ENCODE results near the gene MACF1.
"Not testable (repeated sequence)": the region's sequence is repeated elsewhere in the genome, so short reads cannot be mapped to it uniquely, and the experiment has no call there.

MACF1 gene

DNA sequence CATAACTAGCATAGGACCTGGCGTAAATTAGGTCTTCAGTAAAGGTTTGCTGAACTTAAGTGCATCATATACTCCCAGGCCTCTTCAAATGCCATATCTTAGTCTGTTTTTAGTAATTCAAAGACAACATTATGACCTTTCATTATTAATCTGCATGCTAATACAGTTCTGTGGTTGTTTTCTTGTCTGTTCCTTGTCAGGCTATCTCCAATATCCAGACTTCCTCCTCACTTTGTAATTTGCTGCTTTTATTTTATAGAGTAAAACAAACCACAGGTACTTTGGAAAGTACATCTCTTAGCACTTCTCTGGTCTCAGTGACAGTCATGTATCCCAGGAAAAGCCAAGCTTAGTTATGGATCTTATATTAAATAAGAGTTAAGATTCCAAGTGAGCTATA is 221.9 kb downstream of the MACF1 start:
- no peak for DNase-seq

DNA sequence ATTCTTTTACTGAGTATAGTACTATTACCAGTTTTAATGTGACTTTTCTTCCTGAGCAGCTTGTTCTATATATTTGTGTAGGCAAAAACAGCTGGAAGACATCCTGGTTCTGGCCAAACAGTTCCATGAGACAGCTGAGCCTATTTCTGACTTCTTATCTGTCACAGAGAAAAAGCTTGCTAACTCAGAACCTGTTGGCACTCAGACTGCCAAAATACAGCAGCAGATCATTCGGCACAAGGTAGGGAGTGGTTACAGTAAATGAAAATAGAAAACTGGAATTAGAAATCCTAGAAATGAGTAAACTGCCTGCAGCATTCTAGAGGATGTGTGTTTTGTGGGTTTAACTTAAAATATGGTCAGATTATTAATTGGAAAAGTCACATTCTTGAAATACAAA is 222.9 kb downstream of the MACF1 start:
- DNase-seq: no peak

DNA sequence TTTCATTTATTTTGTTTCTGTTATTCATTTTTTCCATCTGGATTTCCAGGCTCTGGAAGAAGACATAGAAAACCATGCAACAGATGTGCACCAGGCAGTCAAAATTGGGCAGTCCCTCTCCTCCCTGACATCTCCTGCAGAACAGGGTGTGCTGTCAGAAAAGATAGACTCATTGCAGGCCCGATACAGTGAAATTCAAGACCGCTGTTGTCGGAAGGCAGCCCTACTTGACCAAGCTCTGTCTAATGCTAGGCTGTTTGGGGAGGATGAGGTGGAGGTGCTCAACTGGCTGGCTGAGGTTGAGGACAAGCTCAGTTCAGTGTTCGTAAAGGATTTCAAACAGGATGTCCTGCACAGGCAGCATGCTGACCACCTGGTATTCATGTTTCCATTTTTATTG is 223.4 kb downstream of the MACF1 start:
- DNase-seq: no peak

DNA sequence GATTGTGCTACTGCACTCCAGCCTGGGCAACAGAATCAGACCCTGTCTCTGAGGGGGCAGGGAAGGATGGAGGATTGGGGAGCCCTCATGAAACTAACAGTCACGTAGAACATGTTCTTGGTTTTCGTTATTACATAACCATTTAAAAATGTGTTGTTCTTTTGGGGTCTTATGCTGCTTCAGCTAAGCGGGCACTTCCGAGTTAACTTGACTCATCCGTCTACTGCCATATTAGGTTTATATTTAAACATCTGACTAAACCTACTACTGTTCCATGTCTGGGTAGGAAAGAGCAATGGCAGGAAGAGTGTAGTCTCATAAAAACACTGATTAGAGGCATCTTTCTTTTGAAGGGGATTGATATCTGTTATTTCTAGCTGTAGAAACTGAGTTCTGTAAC is 227.4 kb downstream of the MACF1 start:
- no peak for DNase-seq

DNA sequence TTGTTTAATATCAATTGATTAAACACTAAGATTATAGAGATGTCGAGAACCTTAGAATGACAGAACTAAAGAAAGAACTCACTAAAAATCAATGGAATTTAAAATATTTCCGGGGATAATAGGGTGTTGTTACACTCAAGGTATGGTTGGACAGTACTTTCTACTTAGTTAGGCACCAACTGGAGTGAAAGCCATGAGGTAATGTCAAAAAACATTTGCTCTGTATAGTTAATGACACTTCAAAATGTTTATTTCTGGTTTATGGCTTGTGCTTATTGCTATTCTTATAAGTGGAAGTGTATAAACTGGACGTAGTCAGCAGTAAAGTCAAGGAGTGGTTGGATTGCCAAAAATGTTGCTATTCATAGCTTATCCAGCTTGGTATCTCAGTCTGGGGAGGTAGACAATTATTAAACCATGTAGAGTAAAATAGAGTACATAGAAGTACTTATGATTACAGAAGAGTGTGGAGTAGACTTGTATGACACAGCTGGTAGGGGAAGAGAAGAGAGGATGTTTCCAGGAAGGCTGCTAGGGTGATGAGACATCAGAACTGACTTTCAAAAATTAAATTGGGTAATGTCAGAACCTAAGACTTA is 230.4 kb downstream of the MACF1 start:
- no peak for DNase-seq

DNA sequence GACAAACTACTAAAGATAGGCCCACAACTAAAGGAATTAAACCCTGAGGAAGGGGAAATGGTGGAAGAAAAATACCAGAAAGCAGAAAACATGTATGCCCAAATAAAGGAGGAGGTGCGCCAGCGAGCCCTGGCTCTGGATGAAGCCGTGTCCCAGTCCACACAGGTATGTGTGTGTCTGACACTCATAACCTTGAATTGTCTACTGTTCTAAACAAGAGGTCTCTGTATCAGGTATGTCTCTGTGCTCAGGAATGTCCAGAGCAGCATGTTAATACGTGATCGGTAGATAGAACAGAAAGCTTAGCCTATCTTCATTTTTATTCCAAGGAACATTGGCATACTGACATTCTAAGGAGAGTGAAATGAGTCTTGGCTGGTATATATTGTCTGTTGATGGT is 231.1 kb downstream of the MACF1 start:
- DNase-seq: no peak

DNA sequence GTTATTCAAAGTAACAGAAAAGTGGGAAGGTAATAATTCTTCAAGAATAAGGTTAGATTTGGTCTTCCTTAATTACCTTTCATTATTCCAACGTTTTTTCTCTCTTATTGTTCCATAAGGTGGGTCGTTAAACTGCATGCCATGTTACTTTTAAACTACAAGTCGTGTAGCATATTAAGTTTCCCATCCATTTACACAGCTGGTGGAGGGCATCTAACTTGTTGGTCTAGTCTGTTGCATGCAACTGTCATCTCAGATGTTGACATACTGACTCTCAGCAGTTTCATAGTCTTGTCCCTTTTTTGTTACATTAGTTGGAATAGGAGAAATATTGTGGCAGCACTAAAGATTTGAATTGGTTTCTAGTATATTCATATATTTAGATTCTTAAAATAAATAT is 232.3 kb downstream of the MACF1 start:
- no peak for DNase-seq

DNA sequence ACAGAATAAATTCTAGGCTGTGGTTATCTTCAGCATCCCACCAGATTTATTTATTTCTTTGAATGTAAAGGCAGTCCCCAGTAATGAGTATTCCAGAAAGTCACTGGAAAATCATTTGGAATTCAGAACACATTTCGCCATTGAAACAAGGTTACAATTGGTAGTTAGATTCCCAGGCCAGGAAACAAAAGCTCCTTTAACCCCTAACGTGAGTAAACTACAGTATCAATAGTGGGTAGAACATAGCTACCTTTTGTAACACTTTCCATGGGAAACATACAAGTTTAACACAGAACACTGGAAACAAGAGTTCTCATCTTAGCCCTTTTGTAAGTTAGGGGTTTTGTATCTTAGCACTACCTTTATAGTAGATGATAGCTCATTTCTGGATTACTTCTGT is 233.5 kb downstream of the MACF1 start:
- no peak for DNase-seq

DNA sequence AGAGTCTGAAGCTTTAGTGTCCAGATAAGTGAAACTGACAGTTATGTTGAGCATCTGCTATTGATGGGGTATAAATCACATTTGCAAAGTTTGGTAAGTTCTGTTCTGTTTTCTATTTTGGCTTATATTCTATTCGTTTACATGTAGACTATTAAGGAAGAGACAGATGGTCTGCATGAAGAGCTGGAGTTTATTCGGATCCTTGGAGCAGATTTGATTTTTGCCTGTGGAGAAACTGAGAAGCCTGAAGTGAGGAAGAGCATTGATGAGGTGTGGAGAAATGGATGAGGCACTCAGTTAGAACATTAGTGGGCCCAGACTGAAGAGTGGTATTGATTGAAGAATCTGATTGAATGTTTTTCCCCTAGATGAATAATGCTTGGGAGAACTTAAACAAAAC is 236.4 kb downstream of the MACF1 start:
- DNase-seq: no peak

DNA sequence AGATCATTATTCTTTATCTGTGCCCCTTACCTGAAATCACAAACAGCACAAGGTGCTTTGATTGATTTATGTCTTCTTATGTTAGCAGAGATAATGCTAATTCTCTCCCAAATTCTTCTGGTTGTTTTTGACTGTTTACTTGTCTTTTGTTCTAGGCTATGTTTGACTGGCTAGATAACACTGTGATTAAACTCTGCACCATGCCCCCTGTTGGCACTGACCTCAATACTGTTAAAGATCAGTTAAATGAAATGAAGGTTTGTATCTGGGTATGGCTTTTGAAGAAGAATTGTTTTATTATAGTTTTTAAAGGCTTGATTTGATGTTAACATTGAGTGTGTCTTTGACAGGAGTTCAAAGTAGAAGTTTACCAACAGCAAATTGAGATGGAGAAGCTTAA is 237.3 kb downstream of the MACF1 start:
- no peak for DNase-seq

DNA sequence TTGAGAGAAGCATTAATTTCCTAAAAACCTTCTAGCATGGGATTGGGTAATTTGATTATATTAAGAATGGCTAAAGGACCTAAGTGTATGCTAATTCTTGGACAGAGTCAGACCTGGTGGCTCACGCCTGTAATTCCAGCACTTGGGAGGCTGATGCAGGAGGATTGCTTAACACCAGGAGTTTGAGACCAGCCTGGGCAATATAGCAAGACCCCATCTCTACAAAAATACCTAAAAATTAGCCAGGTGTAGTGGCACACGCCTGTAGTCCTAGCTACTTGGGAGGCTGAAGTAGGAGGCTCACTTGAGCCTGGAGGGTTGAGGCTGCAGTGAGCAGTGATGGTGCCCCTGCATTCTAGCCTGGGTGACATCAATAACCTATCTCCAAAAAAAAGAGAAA is 241.1 kb downstream of the MACF1 start:
- DNase-seq: no peak

DNA sequence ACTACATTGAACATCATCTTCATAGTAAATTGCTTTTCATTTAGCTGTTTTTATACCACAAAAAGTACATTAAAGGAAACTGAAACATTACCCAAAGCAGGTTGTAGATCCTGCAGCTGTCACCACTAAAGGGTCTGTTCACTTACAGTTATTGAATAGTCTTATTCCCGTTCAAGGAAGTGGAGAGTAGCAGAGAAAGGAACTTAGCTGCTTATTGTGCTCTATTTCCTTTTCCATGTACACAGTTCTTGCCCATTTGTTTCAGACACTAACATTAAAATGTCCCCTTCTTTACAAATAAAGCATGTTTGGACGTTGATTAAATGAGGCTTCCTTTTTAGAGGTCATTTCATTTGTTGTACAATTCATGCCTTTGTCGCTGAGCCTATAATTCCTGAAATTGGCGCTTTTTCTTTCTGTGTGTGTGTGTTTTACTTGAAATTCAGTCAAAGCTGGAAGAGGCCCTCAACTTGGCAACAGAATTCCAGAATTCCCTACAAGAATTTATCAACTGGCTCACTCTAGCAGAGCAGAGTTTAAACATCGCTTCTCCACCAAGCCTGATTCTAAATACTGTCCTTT is 242.6 kb downstream of the MACF1 start:
- DNase-seq: no peak

DNA sequence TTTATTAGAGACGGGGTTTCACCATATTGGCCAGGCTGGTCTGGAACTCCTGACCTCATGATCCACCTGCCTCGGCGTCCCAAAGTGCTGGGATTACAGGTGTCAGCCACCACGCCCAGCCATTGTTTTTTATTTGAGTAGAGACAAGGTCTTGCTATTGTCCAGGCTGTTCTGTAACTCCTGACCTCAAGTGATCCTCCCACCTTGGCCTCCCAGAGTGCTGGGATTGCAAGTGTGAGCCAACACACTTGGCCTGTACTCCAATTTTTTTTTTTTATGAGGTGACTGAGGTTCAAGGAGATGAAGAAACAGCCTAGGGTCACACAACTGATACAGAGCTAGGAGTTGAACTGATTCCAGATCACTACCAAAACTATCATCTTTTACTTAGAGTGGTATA is 245.5 kb downstream of the MACF1 start:
- DNase-seq: not testable (repeated sequence)

DNA sequence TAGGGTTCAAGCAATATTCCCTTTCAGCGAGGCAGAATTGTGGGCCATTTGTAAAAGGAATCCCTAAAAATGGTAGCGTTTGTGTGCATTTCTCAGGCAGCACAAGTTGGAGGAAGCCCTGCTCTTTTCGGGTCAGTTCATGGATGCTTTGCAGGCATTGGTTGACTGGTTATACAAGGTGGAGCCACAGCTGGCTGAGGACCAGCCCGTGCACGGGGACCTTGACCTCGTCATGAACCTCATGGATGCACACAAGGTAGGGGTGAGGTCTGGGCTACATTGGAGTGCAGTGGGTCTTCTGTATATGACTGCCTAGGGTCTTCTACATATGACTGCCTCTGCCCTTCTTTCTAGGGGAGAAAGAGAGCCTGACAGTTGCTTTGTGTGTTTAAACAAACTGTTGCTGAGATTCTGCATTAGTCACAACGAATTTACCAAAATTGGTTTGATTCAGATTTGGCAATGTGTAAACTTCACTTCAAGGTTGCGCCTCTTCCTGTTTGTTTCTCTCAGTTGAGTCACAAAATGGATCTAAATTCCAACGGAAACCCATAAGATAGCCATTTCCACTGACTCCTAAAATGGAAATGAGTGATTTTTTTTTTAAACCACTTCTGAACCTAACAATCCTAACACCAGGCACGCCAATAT is 246.6 kb downstream of the MACF1 start:
- no peak for DNase-seq

DNA sequence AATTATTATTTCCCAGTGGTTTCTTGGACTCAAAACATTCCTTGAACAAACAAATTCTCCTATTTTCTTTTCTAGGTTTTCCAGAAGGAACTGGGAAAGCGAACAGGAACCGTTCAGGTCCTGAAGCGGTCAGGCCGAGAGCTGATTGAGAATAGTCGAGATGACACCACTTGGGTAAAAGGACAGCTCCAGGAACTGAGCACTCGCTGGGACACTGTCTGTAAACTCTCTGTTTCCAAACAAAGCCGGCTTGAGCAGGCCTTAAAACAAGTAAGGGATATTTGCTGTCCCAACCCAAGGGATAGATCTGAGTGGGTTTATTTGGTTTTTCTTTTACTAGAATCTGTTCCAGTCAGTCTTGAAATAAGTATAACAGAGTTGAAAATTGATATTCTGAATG is 247.6 kb downstream of the MACF1 start:
- no peak for DNase-seq

DNA sequence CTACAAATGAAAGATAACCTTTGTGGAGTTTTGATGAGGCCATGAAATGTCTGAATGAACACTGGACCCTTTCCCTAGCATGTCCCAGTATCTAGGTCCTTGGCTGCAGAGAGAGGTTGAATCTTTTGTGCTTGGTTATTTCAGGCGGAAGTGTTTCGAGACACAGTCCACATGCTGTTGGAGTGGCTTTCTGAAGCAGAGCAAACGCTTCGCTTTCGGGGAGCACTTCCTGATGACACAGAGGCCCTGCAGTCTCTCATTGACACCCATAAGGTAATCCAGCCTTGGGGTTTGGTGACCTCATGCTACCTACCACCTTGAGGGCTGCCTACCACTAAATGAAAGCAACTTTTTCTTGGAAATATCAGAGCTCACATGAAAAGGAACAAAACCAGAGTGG is 248.0 kb downstream of the MACF1 start:
- no peak for DNase-seq

DNA sequence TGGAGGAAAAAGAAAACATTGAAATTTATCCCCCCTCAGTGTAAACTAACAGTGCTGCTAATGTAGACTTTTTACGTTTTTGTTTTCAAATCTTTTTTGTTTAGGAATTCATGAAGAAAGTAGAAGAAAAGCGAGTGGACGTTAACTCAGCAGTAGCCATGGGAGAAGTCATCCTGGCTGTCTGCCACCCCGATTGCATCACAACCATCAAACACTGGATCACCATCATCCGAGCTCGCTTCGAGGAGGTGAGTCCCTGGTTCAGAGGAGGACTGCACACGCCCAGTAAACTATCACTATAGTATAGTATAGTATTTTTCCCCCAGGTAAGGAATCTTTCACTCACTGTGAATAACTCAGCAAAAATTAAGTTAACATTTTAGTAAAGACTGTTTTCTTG is 249.1 kb downstream of the MACF1 start:
- no peak for DNase-seq

DNA sequence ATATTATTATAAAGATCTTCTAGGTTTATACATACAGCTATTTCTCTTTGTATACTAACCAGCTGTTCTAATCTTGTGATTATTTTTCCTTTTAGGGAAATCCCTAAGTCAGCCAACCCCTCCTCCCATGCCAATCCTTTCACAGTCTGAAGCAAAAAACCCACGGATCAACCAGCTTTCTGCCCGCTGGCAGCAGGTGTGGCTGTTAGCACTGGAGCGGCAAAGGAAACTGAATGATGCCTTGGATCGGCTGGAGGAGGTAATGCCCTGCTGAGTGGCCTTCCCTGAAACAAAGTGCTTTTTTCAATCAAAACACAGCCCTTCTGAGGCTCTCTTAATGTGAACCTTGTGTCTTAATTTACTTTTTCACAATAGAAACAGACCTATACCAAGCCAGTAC is 254.5 kb downstream of the MACF1 start:
- no peak for DNase-seq

DNA sequence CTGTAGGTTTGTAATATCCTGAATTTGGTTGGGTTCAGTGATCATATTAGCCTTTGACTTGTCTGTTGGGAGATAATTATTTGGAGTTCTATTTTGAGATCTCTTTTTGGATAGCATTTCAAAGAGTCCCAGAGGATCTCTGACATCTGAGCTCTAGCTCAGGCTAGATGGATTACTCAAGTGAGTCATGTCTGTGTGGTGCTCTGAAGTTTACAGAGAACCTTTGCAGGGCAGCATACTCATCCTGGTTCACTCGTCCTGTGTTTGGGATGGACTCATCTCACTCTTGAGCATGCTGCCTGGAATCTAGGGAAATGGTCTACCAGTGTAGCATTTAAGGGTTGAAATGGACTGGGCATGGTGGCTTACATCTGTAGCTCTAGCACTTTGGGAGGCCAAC is 257.6 kb downstream of the MACF1 start:
- no peak for DNase-seq

DNA sequence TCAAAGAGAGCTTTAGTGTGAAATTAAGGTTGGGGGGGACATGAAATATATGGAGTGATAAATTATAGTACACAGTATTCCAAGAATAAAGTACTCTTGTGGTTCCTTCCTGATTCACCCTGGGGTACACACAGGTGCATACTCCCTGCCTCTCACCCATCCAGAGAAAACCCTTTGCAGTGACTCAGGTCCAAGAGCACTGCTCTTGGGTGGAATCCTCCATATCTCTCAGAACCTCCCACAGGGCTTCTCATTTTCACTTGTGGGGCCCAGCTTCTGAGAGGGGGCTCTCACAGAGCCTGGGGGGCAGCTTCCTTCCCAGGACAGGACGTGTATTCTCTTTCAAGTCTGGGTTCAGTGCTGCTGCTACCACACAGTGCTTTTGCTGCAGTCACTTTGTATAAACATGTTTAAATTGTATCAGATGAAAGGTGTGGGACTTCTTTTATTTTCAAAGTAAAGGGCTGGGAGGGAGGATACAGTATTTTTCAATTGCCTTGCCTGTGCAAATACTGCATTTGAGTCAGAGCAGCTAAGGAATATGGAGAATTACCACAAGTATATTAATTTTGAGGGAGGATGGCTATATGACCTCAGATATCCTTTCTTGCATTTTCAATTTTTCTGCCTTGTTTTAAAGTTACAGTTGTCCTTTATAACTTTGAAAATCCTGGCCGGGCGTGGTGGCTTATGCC is 262.1 kb downstream of the MACF1 start:
- no peak for DNase-seq

DNA sequence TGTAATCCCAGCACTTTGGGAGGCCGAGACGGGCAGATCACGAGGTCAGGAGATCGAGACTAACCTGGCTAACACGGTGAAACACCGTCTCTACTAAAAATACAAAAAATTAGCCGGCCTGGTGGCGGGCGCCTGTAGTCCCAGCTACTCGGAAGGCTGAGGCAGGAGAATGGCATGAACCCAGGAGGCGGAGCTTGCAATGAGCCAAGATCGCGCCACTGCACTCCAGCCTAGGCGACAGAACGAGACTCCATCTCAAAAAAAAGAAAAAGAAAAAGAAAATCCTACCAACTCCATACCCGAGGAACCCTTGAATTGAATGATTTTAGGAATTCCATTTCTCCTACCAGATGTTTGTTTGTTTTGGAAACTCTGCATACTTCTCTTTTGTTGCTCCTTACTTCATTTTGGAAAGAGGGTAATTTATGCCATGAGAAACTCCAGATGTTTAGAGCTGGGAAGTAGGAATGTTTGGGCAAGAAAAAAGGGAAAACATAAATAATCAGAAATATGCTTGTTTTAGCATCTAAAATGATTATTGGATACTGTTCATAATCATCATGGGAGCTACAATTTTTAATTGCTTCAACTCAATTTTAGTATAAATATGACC is 262.7 kb downstream of the MACF1 start:
- not testable (repeated sequence) for DNase-seq

DNA sequence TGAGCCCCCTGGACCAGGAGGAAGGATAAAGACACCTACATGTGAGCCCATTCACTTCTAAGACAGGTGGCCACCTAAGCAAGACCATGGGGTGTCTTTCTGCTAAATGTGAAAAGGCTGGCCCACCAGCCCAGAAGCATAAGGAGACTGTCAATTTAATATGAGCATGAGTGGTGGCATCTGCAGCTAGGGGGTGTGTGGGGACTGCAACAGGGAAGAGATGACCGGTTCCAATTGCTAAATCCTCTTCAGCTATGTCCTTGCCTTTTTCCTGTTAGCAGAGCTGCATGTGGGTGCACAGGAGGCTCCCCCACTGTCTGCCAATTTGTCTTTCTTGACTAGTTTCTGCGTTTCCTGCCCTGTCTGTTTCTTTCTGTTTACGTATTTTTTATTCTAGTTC is 264.7 kb downstream of the MACF1 start:
- no peak for DNase-seq

DNA sequence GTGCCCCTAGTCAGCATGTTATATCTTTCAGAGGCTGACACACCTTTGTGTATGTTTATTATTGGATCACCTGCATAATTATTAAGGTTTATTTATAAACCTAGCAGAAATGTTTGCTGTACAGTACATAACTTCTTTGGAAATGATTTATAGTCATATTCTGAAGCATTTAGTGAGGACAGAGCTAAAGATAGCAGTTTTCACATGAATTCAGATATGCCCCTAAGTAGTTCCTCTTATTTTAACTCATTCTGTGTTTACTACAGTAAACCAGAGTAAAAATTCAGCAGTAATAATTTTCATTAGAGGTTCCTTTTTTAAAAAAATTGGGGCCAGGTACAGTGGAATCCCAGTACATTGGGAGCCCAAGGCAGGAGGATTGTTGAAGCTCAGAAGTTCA is 265.5 kb downstream of the MACF1 start:
- no peak for DNase-seq

DNA sequence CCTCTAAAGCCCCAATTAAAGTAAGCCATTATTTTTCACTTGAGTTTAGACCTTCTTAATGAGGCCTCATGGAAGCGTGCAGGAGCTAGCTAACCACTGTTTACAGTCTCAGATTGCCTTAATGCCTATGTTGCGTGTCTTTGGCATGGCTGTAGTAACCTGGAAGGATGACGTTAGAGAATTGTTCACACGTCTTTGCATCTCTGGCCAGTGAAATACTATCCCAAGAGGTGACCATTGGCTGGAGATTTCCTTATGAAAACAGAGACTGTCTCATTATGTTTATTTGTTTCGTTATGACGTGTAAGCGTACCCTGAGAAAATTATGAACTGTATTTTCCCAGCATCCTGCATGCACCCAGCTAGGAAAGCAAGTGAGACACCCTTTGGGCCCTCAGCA is 268.3 kb downstream of the MACF1 start:
- DNase-seq: no peak

Data from NCI-H82 (cell line).